ENCODE data around the gene SLIT3.

Gene SLIT3

GRCh38 chr5:169029661-169030274 is 271.2 kb downstream of the SLIT3 start:
- DNase-seq (ENCODE audit: low spot score), result no peak

DNA sequence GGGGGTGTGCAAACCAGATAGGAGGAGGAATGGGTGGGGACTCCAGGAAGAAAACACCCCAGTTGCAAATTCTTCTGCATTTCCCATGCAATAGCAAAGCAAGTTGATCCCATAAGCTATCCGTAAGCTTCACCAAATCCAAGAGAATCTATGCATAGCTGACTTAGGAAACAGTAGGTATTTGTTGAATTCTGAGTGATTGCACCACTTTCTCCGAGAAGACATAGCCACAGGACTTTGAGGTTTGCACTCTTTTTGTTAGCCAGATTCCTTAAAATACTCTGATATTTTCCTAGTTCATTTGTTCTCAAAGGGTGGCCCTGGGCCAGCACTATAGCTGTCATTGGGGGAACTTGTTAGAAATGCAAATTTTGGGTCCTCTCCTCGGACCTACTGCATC is 271.9 kb downstream of the SLIT3 start:
- no peak for DNase-seq (ENCODE audit: low spot score)

GRCh38 chr5:169027501-169028061 is 273.4 kb downstream of the SLIT3 start:
- DNase-seq (ENCODE audit: low spot score), result no peak

GRCh38 chr5:169025491-169025890 is 275.4 kb downstream of the SLIT3 start:
- DNase-seq (ENCODE audit: low spot score), result no peak

DNA sequence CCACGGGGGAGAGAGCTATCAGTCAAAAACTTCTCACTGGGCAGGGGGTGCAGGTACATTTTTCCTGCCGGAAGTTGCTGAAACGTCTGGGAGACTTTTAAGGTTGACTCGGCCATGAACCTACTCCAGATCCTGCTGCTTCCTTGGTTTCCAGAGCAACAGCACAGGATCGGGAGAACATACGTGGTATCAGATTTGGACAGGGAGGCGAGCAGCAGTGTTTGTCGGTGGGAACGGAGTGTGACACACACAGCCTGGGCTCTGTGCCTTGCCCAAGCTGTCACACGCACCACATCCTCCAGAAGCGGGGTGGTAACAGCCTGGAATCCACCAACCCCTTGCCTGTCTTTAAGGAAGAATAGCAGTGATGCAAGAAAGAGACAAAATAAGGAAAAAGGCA is 276.5 kb downstream of the SLIT3 start:
- DNase-seq (ENCODE audit: low spot score), result no peak

- no peak for DNase-seq (ENCODE audit: low spot score)
These were observed 278.2 kb downstream of the SLIT3 start for GRCh38 chr5:169022718-169023117.

GRCh38 chr5:169020102-169020501 is 280.8 kb downstream of the SLIT3 start:
- peak; percentile 44 for DNase-seq (ENCODE audit: low spot score)

DNA sequence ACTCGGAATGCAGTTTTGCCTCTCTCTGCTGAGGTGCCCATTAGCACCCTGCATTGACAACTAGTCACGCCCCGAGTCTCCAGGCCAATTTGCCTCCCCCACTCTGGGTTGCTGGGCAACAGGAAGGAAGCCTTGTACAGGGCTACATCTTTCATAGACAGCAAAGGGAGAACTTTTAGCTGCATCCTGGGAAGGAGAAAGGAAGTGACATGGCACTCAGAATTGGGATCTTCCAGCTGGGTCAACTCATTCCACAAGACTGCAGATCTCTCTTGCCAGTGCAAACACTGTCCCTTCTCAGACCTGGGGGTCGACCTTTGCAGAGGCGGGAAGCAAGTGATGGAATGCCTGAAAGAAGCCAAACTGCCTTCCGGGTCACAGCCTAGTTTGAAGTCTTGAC is 282.0 kb downstream of the SLIT3 start:
- DNase-seq (ENCODE audit: low spot score), result no peak

DNA sequence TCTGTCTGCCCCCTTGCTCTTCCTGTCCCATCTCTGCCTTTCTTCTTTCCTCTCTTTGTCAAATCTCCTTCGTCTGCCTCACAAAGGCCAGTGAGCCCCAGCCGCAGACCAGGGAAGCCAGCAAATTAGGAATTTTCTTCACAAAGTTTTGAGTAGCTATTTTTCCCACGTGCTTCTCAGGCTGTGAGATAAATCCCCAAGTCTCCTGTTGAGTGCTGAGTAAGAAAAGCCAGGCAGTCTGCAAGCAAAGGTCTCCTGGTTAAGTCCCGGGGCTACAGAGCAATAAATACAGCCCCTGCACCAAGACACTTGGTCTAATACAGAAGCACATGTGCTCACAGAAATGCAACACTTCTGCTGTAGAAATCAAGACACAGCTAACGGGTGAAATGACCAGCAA is 284.9 kb downstream of the SLIT3 start:
- DNase-seq (ENCODE audit: low spot score), result no peak

DNA sequence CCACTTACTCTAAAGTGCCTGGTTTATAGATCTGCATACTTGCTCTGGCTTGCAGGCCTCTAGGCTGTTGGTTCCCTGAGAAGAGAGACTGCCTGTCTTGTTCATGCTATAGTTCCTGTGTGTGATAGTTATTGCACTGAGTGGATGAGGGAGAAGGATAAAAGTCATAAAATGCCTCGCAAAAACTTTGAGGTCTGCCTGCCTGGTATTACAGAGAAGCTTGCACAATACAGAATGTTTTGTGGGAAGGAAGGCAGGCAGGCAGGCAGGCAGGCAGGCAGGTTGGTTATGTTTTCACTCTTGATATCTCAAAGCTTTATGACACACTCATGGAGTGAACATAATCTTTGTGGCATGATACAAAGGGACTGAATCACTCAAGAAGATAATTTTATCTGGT is 287.1 kb downstream of the SLIT3 start:
- DNase-seq (ENCODE audit: low spot score), result no peak

DNA sequence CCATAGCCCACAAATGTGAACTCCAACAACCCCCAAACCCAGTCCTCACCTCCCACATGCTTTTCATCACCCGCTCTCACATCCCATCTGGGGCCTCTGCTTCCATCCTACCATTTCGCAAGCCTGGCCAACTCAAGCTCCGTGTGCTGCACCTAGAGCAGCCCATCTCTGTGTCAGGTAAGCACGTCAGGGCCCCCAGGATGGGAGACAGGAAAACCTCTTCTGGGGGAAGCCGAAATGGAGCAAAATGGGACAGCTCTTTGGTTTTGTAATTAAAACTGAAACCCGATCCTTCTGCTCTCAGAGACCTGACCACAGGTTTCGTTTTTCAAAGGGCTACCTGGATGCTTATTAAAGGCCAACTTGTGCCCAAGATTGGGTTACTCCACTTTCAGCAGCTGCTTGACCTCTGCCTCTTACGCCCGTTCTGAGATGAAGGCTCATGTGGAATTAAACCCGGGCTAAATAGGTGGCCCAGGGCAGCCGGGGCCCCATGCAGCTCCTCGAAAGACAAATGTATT is 287.7 kb downstream of the SLIT3 start:
- no peak for DNase-seq (ENCODE audit: low spot score)

DNA sequence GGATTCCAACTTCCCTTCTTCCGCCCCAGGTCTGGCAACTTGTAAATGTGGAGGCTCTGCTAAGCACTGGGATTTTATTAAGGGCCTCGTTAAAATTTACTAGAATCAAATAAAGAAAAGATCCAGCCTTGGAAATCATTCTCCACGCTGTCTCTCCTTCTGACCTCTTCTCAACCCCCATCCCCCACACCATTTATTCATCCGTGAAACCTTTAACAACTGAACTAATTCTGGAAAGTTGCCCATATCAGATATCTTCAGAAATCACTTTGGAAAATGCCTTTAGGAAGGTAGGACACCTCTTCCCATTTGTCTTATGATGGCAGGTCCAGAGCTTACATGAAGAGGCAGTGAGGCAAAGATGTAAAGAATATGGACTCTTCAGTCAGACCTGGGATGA is 288.5 kb downstream of the SLIT3 start:
- DNase-seq (ENCODE audit: low spot score), result no peak

DNA sequence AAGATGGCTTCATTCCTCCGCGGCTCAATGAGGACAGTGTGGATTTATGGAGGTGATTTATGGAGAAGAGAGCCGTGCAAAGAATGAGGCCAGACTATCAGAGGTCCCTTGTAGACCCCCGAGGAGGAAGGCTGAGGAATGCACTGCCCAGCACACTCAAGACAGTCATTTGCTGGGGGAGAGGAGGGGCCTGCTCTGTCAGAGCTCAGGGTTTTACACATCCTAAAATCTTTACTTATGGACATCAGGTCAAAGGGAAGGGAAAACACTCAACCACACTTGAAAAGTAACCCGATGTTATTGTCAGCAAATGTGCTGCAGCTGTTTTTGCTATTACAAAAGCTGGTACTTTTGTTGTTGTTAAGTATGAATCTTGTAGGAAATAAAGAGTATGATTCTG is 289.5 kb downstream of the SLIT3 start:
- DNase-seq (ENCODE audit: low spot score), result no peak

DNA sequence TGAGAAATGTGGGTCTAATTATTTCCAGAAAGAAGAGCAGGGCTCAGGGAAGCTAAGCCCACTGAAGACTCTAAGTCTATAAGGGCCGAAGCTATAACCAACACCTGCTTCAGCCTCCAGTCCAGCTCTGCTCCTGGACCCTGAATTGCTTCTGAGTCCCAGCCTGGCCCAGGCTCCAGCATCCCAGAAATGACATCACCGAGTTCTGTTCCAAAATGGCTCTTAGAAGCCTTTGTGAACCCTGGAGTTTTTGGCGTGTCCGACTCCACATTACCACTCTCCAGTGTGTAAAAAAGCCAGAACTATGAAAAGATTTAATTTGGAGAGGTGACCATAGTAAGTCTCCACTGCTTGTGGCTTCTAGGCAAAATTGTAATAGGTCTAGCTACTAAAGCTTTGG is 289.9 kb downstream of the SLIT3 start:
- DNase-seq (ENCODE audit: low spot score), result no peak

DNA sequence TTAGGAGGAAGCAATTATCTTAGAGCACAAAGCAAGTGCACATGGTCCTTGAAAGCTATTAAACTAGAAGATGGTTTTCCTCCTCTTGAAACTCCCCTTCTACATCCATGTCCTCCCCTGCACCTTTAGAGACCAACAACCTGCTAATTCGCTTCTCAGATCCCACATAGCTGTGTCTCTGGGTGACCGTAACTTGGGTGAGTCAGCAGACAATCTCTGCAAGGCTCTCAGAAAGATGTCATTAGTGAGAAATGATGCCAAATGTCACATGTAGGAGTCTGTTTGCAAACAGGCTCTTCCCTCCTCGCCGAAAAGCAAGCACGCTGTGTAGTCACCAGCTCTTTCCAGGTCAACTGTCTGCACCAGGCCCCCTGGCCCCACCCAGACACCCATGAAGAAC is 291.8 kb downstream of the SLIT3 start:
- DNase-seq (ENCODE audit: low spot score), result no peak

GRCh38 chr5:169006842-169007790 is 293.8 kb downstream of the SLIT3 start:
- no peak for DNase-seq (ENCODE audit: low spot score)

DNA sequence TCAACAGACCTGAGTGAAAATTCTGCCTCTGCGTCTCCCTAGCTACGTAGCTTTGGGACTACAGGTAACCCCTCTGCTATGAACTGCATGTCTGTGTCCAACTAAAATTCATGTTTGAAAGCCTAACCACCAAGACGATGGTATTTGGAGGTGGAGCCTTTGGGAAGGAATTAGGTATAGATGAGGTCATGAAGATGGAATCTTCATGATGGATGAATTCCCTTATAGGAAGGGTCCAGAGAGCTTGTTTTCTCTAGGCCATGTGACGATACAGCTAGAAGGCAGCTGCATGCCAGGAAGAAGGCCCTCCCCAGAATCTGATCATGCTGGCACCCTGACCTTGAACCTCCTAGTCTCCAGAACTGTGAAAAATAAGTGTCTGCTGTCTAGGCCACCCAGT is 296.4 kb downstream of the SLIT3 start:
- no peak for DNase-seq (ENCODE audit: low spot score)

- DNase-seq (ENCODE audit: low spot score), result no peak
These were observed 297.0 kb downstream of the SLIT3 start for GRCh38 chr5:169003721-169004541.

DNA sequence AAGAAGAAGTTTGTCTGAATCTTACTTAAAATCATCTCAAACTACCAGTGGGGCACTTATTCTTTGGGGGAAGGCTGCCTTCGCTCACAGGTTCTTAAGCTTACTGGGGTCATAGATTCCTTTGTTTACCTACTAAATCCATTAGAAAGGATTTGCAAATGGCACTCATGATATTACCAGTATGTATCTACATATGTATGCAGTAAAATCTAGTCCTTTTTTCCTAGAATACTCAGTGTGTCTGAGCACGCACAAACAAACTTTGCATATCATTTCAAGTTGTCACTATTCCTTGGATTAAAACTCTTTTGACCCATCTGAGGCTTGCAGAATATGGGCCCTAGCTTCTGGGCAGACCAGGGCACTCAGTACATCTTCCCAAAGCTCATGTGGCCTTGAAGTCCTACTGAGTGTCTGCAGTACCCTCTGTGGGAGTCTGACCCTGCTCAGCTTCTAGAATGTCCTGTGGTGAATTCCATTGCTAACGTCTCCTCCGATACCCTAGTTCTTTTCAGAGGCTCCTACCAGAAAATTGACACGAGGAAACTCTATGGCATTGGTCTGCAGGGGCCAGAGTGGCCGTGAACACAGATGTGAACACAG is 297.9 kb downstream of the SLIT3 start:
- no peak for DNase-seq (ENCODE audit: low spot score)

DNA sequence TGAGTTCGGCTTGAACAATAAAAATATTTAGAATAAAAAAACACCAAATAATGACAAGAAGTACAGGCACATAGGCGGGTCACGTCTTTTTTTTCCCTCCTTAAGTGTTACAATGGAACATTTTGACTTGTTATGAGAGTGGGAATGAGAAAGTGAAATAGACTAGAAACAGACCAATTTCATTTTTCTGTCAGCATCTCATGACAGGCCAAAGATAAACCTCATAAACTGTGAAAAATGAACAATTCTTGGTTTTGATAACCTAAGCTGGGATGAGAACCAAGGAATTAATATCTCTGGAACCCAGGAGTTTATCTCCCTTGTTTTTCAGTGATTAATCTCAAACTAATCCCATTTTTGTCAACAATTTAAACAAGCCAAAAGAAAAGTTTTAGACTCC is 299.5 kb downstream of the SLIT3 start:
- DNase-seq (ENCODE audit: low spot score), result no peak

DNA sequence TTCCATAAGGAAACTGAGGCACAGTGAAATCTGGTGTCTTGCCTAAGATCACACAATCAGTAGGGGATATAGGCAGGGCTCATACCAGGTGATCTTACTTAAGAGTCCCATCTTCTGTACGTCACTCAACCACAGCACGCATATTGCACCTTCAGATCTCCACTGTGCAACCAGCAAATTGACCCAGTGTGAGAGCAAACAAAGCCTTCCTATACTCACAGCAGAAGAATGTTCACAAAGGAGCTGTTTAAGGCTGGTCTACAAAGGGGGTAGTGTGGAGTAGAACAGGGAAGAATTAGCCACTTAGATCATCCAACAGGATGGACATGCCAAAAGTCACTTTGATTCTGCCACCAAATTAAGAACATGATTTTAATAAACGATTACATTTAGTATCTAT is 305.9 kb downstream of the SLIT3 start:
- no peak for DNase-seq (ENCODE audit: low spot score)

- no peak for DNase-seq (ENCODE audit: low spot score)
These were observed 308.3 kb downstream of the SLIT3 start for GRCh38 chr5:168992687-168993086.
